HepG2 (cell line): ENCODE data around the gene PATL2. TPM values are rescaled to one million over a fixed set of nuclear protein-coding genes. Genes with fewer than 3 reads are reported as not detected.

ENCODE experiments used
- ATM ChIP-seq: fragments of 450-650 bp; IDR thresholded peaks from 2 replicates; pipeline ENCODE4 v1.7.1; 2017; ENCODE audit warnings: mild to moderate bottlenecking, borderline replicate concordance
- ETV5 ChIP-seq: IDR thresholded peaks from 2 replicates; pipeline ENCODE4 v1.6.1; 2018; ENCODE audit warnings: missing biosample characterization, missing genetic modification reagents, inconsistent platforms, borderline replicate concordance
- KDM4B ChIP-seq: sonication (generic); formaldehyde crosslinking; IDR thresholded peaks from 2 replicates; pipeline ENCODE4 v1.4.0; 2020; ENCODE audit warnings: missing genetic modification reagents
- KLF13 ChIP-seq: sonication (generic); formaldehyde crosslinking; IDR thresholded peaks from 2 replicates; pipeline ENCODE4 v1.4.0; 2020; ENCODE audit warnings: mild to moderate bottlenecking, missing genetic modification reagents
- LCORL ChIP-seq, 2 experiments: fragments of 450-650 bp in 1 of 2; sonication (generic) in 1 of 2; formaldehyde crosslinking in 1 of 2; IDR thresholded peaks; 2 replicates each; pipeline versions ENCODE4 v1.5.0 to v1.6.1; 2017 to 2020; ENCODE audit warnings: antibody characterized with exemption in 1 of 2, missing genetic modification reagents in 1 of 2
- MTA1 ChIP-seq: sonication (generic); formaldehyde crosslinking; IDR thresholded peaks from 2 replicates; pipeline ENCODE4 v1.4.0; 2020; ENCODE audit warnings: missing genetic modification reagents, mild to moderate bottlenecking, borderline replicate concordance
- MXD4 ChIP-seq: IDR thresholded peaks from 2 replicates; pipeline ENCODE4 v1.6.1; 2016; ENCODE audit warnings: mild to moderate bottlenecking, missing biosample characterization, missing genetic modification reagents
- RBM39 ChIP-seq: fragments of 200-400 bp; formaldehyde crosslinking; IDR thresholded peaks from one replicate; pipeline ENCODE4 v1.6.1; 2018; ENCODE audit warnings: antibody characterized with exemption, mild to moderate bottlenecking, low read depth, low read length; ENCODE audit not compliant: poor library complexity, severe bottlenecking
- SYNCRIP ChIP-seq: fragments of 200-400 bp; formaldehyde crosslinking; IDR thresholded peaks from 2 replicates; pipeline ENCODE4 v1.6.1; 2018; ENCODE audit warnings: mild to moderate bottlenecking, low read depth, low read length; ENCODE audit not compliant: insufficient read depth
- ZC3H4 ChIP-seq: sonication (generic); formaldehyde crosslinking; IDR thresholded peaks from 2 replicates; pipeline ENCODE4 v1.4.0; 2020; ENCODE audit warnings: missing genetic modification reagents, borderline replicate concordance
- ZFP36L1 ChIP-seq: sonication (generic); formaldehyde crosslinking; IDR thresholded peaks from 2 replicates; pipeline ENCODE4 v1.8.0; 2022; ENCODE audit warnings: mild to moderate bottlenecking, missing genetic modification reagents, moderate library complexity
- ZFP90 ChIP-seq: sonication (generic); formaldehyde crosslinking; IDR thresholded peaks from 2 replicates; pipeline ENCODE4 v1.8.0; 2022; ENCODE audit warnings: missing genetic modification reagents, mild to moderate bottlenecking, inconsistent platforms, borderline replicate concordance
- ZKSCAN8 ChIP-seq: IDR thresholded peaks from 2 replicates; pipeline ENCODE4 v1.6.1; 2016; ENCODE audit warnings: borderline replicate concordance, missing genetic modification reagents, missing compliant biosample characterization
- ZNF160 ChIP-seq: sonication (generic); formaldehyde crosslinking; IDR thresholded peaks from 2 replicates; pipeline ENCODE4 v1.8.0; 2022; ENCODE audit warnings: mild to moderate bottlenecking, inconsistent platforms, missing genetic modification reagents
- ZNF354B ChIP-seq: sonication (generic); formaldehyde crosslinking; IDR thresholded peaks from 2 replicates; pipeline ENCODE4 v1.8.0; 2022; ENCODE audit warnings: mild to moderate bottlenecking, missing genetic modification reagents
- ZNF430 ChIP-seq: sonication (generic); formaldehyde crosslinking; IDR thresholded peaks from 2 replicates; pipeline ENCODE4 v1.9.0; 2021; ENCODE audit warnings: mild to moderate bottlenecking, missing genetic modification reagents
- polyA plus RNA-seq, 8 experiments: library from polyadenylated mRNA; depleted of rRNA in 3 of 8; stranded (reverse) in 7 of 8; unstranded in 1 of 8; fragments of >200 nt; fragmentation: Illumina TruSeq in 4 of 8; extraction: Trizol in 4 of 8; gene quantifications; 2 replicates each; pipeline versions ENCODE4 v1.2.1 to v1.2.3, GENCODE V29; 2011 to 2016; ENCODE audit warnings: low read depth in 4 of 8, missing spikeins in 1 of 8, mixed read lengths in 1 of 8; ENCODE audit not compliant: insufficient read depth in 1 of 8
- total RNA-seq, 5 experiments: library from RNA; depleted of rRNA; stranded (reverse); fragments of >200 nt; fragmentation: Illumina TruSeq; extraction: Trizol; gene quantifications; 2 replicates each; pipeline ENCODE4 v1.2.3, GENCODE V29; 2016; ENCODE audit warnings: low read depth in 1 of 5
- TF ChIP-seq, protein P1 (sequence below): sonication (generic); formaldehyde crosslinking; IDR thresholded peaks from 2 replicates; pipeline ENCODE4 v1.8.0; 2022; ENCODE audit warnings: mild to moderate bottlenecking, missing genetic modification reagents, moderate library complexity
- TF ChIP-seq, protein P2 (sequence below): sonication (generic); formaldehyde crosslinking; IDR thresholded peaks from 2 replicates; pipeline ENCODE4 v1.4.0; 2020; ENCODE audit warnings: missing genetic modification reagents, borderline replicate concordance
- TF ChIP-seq, protein P3 (sequence below): fragments of 450-650 bp; IDR thresholded peaks from 2 replicates; pipeline ENCODE4 v1.6.1; 2017; ENCODE audit warnings: mild to moderate bottlenecking

The PATL2 gene
- total and polyA plus RNA-seq, 2 of the 13 experiments (the other 11 are each of a cell fraction or from before 2014, with no cell fraction given): 0.15 to 0.53 TPM

DNA sequence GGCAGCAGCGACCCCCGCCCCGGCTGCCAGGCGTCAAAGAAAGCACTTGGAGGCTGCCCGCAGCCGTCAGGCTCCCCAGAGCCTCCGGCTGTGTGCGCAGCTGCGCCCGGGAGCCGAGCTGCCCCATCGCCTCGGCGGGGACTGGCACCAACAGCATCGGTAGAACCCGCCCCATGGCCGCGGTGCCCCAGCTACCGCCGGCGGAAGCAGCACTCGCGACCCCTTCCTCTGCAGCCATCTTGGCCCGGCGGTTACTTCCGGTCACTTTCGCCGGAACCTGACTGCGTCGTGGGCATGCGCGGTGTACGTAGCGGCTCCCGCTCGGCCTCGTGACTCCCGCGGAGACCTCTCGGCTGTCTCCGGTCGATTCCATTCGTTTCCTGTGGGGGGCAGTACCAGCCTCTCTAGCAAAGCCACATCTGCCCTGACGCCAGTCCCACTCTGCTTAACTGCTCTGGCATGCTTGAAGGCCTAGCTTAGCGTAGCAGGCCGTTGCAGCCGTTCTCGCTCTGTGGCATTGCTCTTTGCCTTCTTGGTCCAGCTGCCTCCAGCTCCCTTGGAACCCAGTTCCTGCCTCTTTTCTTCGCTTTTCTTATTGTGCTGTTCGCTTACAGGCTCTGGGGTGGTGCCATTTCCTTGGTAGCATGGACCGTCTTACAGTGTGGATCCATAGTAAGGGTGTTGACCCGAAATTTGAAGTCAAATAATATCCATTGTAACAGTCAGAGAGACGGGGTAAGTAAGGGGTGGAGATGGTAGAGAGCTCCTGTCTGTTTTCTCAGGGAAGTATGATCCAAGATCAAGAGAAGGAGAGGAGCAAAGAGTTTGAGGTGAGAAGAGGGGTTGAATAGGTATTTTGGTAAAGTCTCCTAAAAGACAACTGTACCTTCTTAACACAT is 47.5 kb downstream of the PATL2 start, which contains the start of gene SPG11 (continued):
- TF ChIP-seq LCORL (IDR thresholded peaks at IDR 0.05) (no peak), LCORL (CRISPR knock-in tag; IDR thresholded peaks at IDR 0.05) (peak; percentile 68), ATM (no peak), ZNF430 (no peak; the same call in 1 of the 2 replicates), RBM39 (peak; percentile 71), ETV5 (CRISPR knock-in tag) (peak; percentile 90), SYNCRIP (no peak), ZFP90 (peak; percentile 90), ZKSCAN8 (CRISPR knock-in tag) (0 out of 2 replicates have a peak, but pooled peaks have one; percentile 17), KDM4B (CRISPR knock-in tag) (no peak), MXD4 (no peak; the same call in 1 of the 2 replicates), KLF13 (CRISPR knock-in tag) (0 out of 2 replicates have a peak, but pooled peaks have one; percentile 12), MTA1 (peak; percentile 91; the same call in 1 of the 2 replicates), ZFP36L1 (peak; percentile 87), ZNF354B (CRISPR knock-in tag) (no peak), ZNF160 (CRISPR knock-in tag) (no peak), ZC3H4 (CRISPR knock-in tag) (peak; percentile 32; the same call in 1 of the 2 replicates)
- TF ChIP-seq, protein P1, sequence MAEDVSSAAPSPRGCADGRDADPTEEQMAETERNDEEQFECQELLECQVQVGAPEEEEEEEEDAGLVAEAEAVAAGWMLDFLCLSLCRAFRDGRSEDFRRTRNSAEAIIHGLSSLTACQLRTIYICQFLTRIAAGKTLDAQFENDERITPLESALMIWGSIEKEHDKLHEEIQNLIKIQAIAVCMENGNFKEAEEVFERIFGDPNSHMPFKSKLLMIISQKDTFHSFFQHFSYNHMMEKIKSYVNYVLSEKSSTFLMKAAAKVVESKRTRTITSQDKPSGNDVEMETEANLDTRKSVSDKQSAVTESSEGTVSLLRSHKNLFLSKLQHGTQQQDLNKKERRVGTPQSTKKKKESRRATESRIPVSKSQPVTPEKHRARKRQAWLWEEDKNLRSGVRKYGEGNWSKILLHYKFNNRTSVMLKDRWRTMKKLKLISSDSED (CRISPR knock-in tag): no peak
- TF ChIP-seq, protein P2, sequence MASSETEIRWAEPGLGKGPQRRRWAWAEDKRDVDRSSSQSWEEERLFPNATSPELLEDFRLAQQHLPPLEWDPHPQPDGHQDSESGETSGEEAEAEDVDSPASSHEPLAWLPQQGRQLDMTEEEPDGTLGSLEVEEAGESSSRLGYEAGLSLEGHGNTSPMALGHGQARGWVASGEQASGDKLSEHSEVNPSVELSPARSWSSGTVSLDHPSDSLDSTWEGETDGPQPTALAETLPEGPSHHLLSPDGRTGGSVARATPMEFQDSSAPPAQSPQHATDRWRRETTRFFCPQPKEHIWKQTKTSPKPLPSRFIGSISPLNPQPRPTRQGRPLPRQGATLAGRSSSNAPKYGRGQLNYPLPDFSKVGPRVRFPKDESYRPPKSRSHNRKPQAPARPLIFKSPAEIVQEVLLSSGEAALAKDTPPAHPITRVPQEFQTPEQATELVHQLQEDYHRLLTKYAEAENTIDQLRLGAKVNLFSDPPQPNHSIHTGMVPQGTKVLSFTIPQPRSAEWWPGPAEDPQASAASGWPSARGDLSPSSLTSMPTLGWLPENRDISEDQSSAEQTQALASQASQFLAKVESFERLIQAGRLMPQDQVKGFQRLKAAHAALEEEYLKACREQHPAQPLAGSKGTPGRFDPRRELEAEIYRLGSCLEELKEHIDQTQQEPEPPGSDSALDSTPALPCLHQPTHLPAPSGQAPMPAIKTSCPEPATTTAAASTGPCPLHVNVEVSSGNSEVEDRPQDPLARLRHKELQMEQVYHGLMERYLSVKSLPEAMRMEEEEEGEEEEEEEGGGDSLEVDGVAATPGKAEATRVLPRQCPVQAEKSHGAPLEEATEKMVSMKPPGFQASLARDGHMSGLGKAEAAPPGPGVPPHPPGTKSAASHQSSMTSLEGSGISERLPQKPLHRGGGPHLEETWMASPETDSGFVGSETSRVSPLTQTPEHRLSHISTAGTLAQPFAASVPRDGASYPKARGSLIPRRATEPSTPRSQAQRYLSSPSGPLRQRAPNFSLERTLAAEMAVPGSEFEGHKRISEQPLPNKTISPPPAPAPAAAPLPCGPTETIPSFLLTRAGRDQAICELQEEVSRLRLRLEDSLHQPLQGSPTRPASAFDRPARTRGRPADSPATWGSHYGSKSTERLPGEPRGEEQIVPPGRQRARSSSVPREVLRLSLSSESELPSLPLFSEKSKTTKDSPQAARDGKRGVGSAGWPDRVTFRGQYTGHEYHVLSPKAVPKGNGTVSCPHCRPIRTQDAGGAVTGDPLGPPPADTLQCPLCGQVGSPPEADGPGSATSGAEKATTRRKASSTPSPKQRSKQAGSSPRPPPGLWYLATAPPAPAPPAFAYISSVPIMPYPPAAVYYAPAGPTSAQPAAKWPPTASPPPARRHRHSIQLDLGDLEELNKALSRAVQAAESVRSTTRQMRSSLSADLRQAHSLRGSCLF (CRISPR knock-in tag): peak; percentile 79; the same call in 1 of the 2 replicates
- TF ChIP-seq, protein P3, sequence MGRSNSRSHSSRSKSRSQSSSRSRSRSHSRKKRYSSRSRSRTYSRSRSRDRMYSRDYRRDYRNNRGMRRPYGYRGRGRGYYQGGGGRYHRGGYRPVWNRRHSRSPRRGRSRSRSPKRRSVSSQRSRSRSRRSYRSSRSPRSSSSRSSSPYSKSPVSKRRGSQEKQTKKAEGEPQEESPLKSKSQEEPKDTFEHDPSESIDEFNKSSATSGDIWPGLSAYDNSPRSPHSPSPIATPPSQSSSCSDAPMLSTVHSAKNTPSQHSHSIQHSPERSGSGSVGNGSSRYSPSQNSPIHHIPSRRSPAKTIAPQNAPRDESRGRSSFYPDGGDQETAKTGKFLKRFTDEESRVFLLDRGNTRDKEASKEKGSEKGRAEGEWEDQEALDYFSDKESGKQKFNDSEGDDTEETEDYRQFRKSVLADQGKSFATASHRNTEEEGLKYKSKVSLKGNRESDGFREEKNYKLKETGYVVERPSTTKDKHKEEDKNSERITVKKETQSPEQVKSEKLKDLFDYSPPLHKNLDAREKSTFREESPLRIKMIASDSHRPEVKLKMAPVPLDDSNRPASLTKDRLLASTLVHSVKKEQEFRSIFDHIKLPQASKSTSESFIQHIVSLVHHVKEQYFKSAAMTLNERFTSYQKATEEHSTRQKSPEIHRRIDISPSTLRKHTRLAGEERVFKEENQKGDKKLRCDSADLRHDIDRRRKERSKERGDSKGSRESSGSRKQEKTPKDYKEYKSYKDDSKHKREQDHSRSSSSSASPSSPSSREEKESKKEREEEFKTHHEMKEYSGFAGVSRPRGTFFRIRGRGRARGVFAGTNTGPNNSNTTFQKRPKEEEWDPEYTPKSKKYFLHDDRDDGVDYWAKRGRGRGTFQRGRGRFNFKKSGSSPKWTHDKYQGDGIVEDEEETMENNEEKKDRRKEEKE: no peak
